ENCODE results near the gene TMOD4.

TMOD4 gene

GRCh38 chr1:151134991-151135390 is 40.8 kb downstream of the TMOD4 start:
- Histone ChIP-seq H3K4me3 (ENCODE audit: low read length) (no peak overlapping the region), H2BK120ac (ENCODE audit: low read depth, low read length) (no peak overlapping the region), H3K36me3 (ENCODE audit: control insufficient read depth, insufficient read depth, low read length) (no peaks in the 10 kb centered on the region), H2AK5ac (ENCODE audit: low read length) (no peak overlapping the region), H3K27ac (ENCODE audit: low read depth, low read length) (no peak overlapping the region), H3K27me3 (ENCODE audit: insufficient read depth, low read length, poor library complexity) (no peaks in the 10 kb centered on the region), H3K18ac (ENCODE audit: low read length) (no peak overlapping the region), H3K4ac (ENCODE audit: low read depth, low read length) (no peak overlapping the region), H3K4me1 (ENCODE audit: control insufficient read depth, low read depth, low read length) (no peaks in the 10 kb centered on the region), H4K5ac (ENCODE audit: low read length) (no peak overlapping the region), H2BK5ac (ENCODE audit: low read length) (no peak overlapping the region), H4K8ac (ENCODE audit: low read depth, low read length) (no peak overlapping the region), H2BK15ac (replicated peaks; ENCODE audit: low read depth) (no peak overlapping the region), H3K4me2 (ENCODE audit: low read length) (no peak overlapping the region), H3K79me2 (ENCODE audit: control insufficient read depth, insufficient read depth, low read length) (no peaks in the 10 kb centered on the region), H3K9ac (ENCODE audit: low read length) (no peak overlapping the region), H3K23ac (ENCODE audit: low read length) (no peak overlapping the region), H3K79me1 (ENCODE audit: low read length) (no peaks in the 10 kb centered on the region), H3K56ac (ENCODE audit: low read length) (no peak overlapping the region)
- no CpG with 5 or more reads among the region's 7 CpGs for WGBS (ENCODE audit: extremely low coverage, insufficient coverage, low lambda C conversion rate)
- no peak for DNase-seq

GRCh38 chr1:151134396-151134795 is 41.4 kb downstream of the TMOD4 start:
- Histone ChIP-seq H3K9ac (ENCODE audit: low read length) (no peak overlapping the region), H2BK5ac (ENCODE audit: low read length) (no peak overlapping the region), H3K56ac (ENCODE audit: low read length) (no peak overlapping the region), H2BK15ac (replicated peaks; ENCODE audit: low read depth) (no peak overlapping the region), H4K5ac (ENCODE audit: low read length) (no peak overlapping the region), H3K79me2 (ENCODE audit: control insufficient read depth, insufficient read depth, low read length) (no peaks in the 10 kb centered on the region), H3K79me1 (ENCODE audit: low read length) (no peaks in the 10 kb centered on the region), H3K4me2 (ENCODE audit: low read length) (no peak overlapping the region), H3K36me3 (ENCODE audit: control insufficient read depth, insufficient read depth, low read length) (no peaks in the 10 kb centered on the region), H2AK5ac (ENCODE audit: low read length) (no peak overlapping the region), H3K18ac (ENCODE audit: low read length) (no peak overlapping the region), H3K4me3 (ENCODE audit: low read length) (no peak overlapping the region), H3K4ac (ENCODE audit: low read depth, low read length) (no peak overlapping the region), H3K27ac (ENCODE audit: low read depth, low read length) (no peak overlapping the region), H3K4me1 (ENCODE audit: control insufficient read depth, low read depth, low read length) (no peaks in the 10 kb centered on the region), H3K23ac (ENCODE audit: low read length) (no peak overlapping the region), H3K27me3 (ENCODE audit: insufficient read depth, low read length, poor library complexity) (no peaks in the 10 kb centered on the region), H4K8ac (ENCODE audit: low read depth, low read length) (no peak overlapping the region), H2BK120ac (ENCODE audit: low read depth, low read length) (no peak overlapping the region)
- WGBS (ENCODE audit: extremely low coverage, insufficient coverage, low lambda C conversion rate): no CpG with 5 or more reads among the region's 3 CpGs
- DNase-seq: no peak

- no peak overlapping the region for H2BK15ac ChIP-seq (replicated peaks; ENCODE audit: low read depth)
- WGBS (ENCODE audit: extremely low coverage, insufficient coverage, low lambda C conversion rate): no CpG with 5 or more reads among the region's 65 CpGs
- peak overlapping the region; percentile 74 for H3K4ac ChIP-seq (ENCODE audit: low read depth, low read length)
- no peak overlapping the region for H3K4me3 ChIP-seq (ENCODE audit: low read length)
- H2BK5ac ChIP-seq (ENCODE audit: low read length): no peak overlapping the region
- H3K79me1 ChIP-seq (ENCODE audit: low read length): no peaks in the 10 kb centered on the region
- H4K5ac ChIP-seq (ENCODE audit: low read length): no peak overlapping the region
- no peak overlapping the region for H4K8ac ChIP-seq (ENCODE audit: low read depth, low read length)
- H3K56ac ChIP-seq (ENCODE audit: low read length): peak overlapping the region; percentile 77
- H3K27ac ChIP-seq (ENCODE audit: low read depth, low read length): no peak overlapping the region
- H3K27me3 ChIP-seq (ENCODE audit: insufficient read depth, low read length, poor library complexity): no peaks in the 10 kb centered on the region
- peak overlapping the region; percentile 65 for H3K9ac ChIP-seq (ENCODE audit: low read length)
- H3K79me2 ChIP-seq (ENCODE audit: control insufficient read depth, insufficient read depth, low read length): no peaks in the 10 kb centered on the region
- no peak overlapping the region for H2BK120ac ChIP-seq (ENCODE audit: low read depth, low read length)
- peak overlapping the region; percentile 57 for H3K4me2 ChIP-seq (ENCODE audit: low read length)
- no peaks in the 10 kb centered on the region for H3K36me3 ChIP-seq (ENCODE audit: control insufficient read depth, insufficient read depth, low read length)
- H2AK5ac ChIP-seq (ENCODE audit: low read length): no peak overlapping the region
- H3K4me1 ChIP-seq (ENCODE audit: control insufficient read depth, low read depth, low read length): no peaks in the 10 kb centered on the region
- peak; percentile 70 for DNase-seq
- no peak overlapping the region for H3K18ac ChIP-seq (ENCODE audit: low read length)
- no peak overlapping the region for H3K23ac ChIP-seq (ENCODE audit: low read length)
Observed at GRCh38 chr1:151133018-151133806, 42.6 kb downstream of the TMOD4 start.

GRCh38 chr1:151132335-151133017 is 43.3 kb downstream of the TMOD4 start:
- Histone ChIP-seq H4K8ac (ENCODE audit: low read depth, low read length) (no peak overlapping the region), H3K4me2 (ENCODE audit: low read length) (peak overlapping the region; percentile 71), H2AK5ac (ENCODE audit: low read length) (no peak overlapping the region), H3K4me3 (ENCODE audit: low read length) (no peak overlapping the region), H3K36me3 (ENCODE audit: control insufficient read depth, insufficient read depth, low read length) (no peaks in the 10 kb centered on the region), H3K9ac (ENCODE audit: low read length) (peak overlapping the region; percentile 84), H4K5ac (ENCODE audit: low read length) (no peak overlapping the region), H3K79me2 (ENCODE audit: control insufficient read depth, insufficient read depth, low read length) (no peaks in the 10 kb centered on the region), H3K27me3 (ENCODE audit: insufficient read depth, low read length, poor library complexity) (no peaks in the 10 kb centered on the region), H2BK120ac (ENCODE audit: low read depth, low read length) (no peak overlapping the region), H3K79me1 (ENCODE audit: low read length) (no peaks in the 10 kb centered on the region), H3K18ac (ENCODE audit: low read length) (peak overlapping the region; percentile 88), H3K23ac (ENCODE audit: low read length) (no peak overlapping the region), H3K4ac (ENCODE audit: low read depth, low read length) (peak overlapping the region; percentile 74), H2BK5ac (ENCODE audit: low read length) (no peak overlapping the region), H3K27ac (ENCODE audit: low read depth, low read length) (no peak overlapping the region), H2BK15ac (replicated peaks; ENCODE audit: low read depth) (no peak overlapping the region), H3K56ac (ENCODE audit: low read length) (peak overlapping the region; percentile 77), H3K4me1 (ENCODE audit: control insufficient read depth, low read depth, low read length) (no peaks in the 10 kb centered on the region)
- no CpG with 5 or more reads among the region's 74 CpGs for WGBS (ENCODE audit: extremely low coverage, insufficient coverage, low lambda C conversion rate)
- no peak for DNase-seq

GRCh38 chr1:151131701-151132334 is 44.0 kb downstream of the TMOD4 start:
- peak overlapping the region; percentile 71 for H3K4me2 ChIP-seq (ENCODE audit: low read length)
- H3K4ac ChIP-seq (ENCODE audit: low read depth, low read length): no peak overlapping the region
- WGBS (ENCODE audit: extremely low coverage, insufficient coverage, low lambda C conversion rate): no CpG with 5 or more reads among the region's 39 CpGs
- no peak overlapping the region for H3K23ac ChIP-seq (ENCODE audit: low read length)
- H3K27ac ChIP-seq (ENCODE audit: low read depth, low read length): peak overlapping the region; percentile 30
- no peak overlapping the region for H2AK5ac ChIP-seq (ENCODE audit: low read length)
- H3K4me1 ChIP-seq (ENCODE audit: control insufficient read depth, low read depth, low read length): no peaks in the 10 kb centered on the region
- DNase-seq: peak; percentile 77
- H4K5ac ChIP-seq (ENCODE audit: low read length): no peak overlapping the region
- no peak overlapping the region for H2BK120ac ChIP-seq (ENCODE audit: low read depth, low read length)
- peak overlapping the region; percentile 15 for H3K4me3 ChIP-seq (ENCODE audit: low read length)
- H3K79me2 ChIP-seq (ENCODE audit: control insufficient read depth, insufficient read depth, low read length): no peaks in the 10 kb centered on the region
- H2BK15ac ChIP-seq (replicated peaks; ENCODE audit: low read depth): no peak overlapping the region
- no peaks in the 10 kb centered on the region for H3K36me3 ChIP-seq (ENCODE audit: control insufficient read depth, insufficient read depth, low read length)
- H3K18ac ChIP-seq (ENCODE audit: low read length): peak overlapping the region; percentile 88
- H2BK5ac ChIP-seq (ENCODE audit: low read length): no peak overlapping the region
- H3K79me1 ChIP-seq (ENCODE audit: low read length): no peaks in the 10 kb centered on the region
- H4K8ac ChIP-seq (ENCODE audit: low read depth, low read length): peak overlapping the region; percentile 28
- peak overlapping the region; percentile 77 for H3K56ac ChIP-seq (ENCODE audit: low read length)
- no peaks in the 10 kb centered on the region for H3K27me3 ChIP-seq (ENCODE audit: insufficient read depth, low read length, poor library complexity)
- H3K9ac ChIP-seq (ENCODE audit: low read length): peak overlapping the region; percentile 84

Measured in mesendoderm (in vitro differentiated cells).